Measurements from ENCODE around the gene DOCK9. TPM values are rescaled to one million over a fixed set of nuclear protein-coding genes. Genes with fewer than 3 reads are reported as not detected.

DOCK9 gene
- total and polyA plus RNA-seq, 2 experiments from 2014 or later = 16.4 to 38.9 TPM

- H2AFZ ChIP-seq = no peak overlapping the region
- no peaks in the 10 kb centered on the region for H4K20me1 ChIP-seq (ENCODE audit: insufficient read depth, poor library complexity, severe bottlenecking)
- H3K27ac ChIP-seq = no peak overlapping the region
- no peaks in the 10 kb centered on the region for H3K27me3 ChIP-seq
- TF ChIP-seq CTCF (IDR thresholded peaks at IDR 0.05; ENCODE audit: poor library complexity) (no peak), EZH2phosphoT487 (IDR thresholded peaks at IDR 0.05; ENCODE audit: low read depth, severe bottlenecking, unreplicated experiment) (no peak), EZH2 (IDR thresholded peaks at IDR 0.05; ENCODE audit: borderline replicate concordance) (no peak)
- no peaks in the 10 kb centered on the region for H3K9me3 ChIP-seq (ENCODE audit: low read depth)
- peaks cover 2% of the 10 kb centered on the region for H3K4me1 ChIP-seq (ENCODE audit: insufficient read depth)
- H3K36me3 ChIP-seq (replicated peaks; ENCODE audit: insufficient read depth, low read depth) = no peaks in the 10 kb centered on the region
- H3K9me2 ChIP-seq (replicated peaks; ENCODE audit: insufficient read depth) = no peaks in the 10 kb centered on the region
- H3K4me2 ChIP-seq = no peak overlapping the region
- DNase-seq (ENCODE audit: low spot score) = no peak
- WGBS (ENCODE audit: low lambda C conversion rate, missing lambda C conversion rate) = 66% methylated on average over 3 of the region's 3 CpGs
- no peaks in the 10 kb centered on the region for H3K79me2 ChIP-seq
- H3K4me3 ChIP-seq = no peak overlapping the region
Observed at GRCh38 chr13:98835156-98835555, 142.7 kb downstream of the DOCK9 start.

DNA sequence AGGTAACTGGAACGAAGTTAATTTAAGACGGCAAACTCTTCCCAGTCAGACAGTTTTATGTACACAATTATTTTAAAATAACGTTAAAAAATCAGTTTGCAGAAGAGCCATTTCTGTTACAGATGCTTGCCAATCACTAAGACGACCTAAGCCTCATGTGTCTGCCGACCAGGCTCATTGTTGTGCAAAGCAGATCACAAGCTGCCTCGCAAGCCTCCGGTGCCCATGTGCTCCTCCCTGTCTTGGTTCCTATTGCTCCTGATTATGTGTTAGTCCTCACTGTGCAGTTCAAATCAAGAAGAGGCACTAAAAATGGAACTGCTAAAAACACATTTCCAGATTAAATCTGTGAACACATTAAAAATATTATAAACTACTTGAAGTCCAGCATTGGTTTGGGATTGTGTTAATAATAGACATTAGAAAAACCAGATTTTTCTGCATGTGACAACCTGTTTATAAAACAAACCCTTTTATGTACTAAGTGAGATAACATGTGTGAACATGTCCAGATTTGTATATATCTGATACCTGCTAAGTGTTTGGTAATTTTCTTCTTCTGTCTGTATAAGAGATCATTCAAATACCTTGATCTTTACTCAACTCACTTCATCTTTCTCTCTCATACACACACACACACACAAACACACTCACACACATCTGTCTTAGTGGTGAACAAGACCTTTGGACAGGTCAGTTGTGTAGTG is 143.5 kb downstream of the DOCK9 start:
- Histone ChIP-seq H3K4me3 (no peak overlapping the region), H3K27ac (no peak overlapping the region), H2AFZ (no peak overlapping the region), H4K20me1 (ENCODE audit: insufficient read depth, poor library complexity, severe bottlenecking) (no peaks in the 10 kb centered on the region), H3K36me3 (replicated peaks; ENCODE audit: insufficient read depth, low read depth) (no peaks in the 10 kb centered on the region), H3K4me1 (ENCODE audit: insufficient read depth) (no peaks in the 10 kb centered on the region), H3K9me2 (replicated peaks; ENCODE audit: insufficient read depth) (no peaks in the 10 kb centered on the region), H3K27me3 (no peaks in the 10 kb centered on the region), H3K79me2 (no peaks in the 10 kb centered on the region), H3K4me2 (no peak overlapping the region), H3K9me3 (ENCODE audit: low read depth) (no peaks in the 10 kb centered on the region)
- TF ChIP-seq EZH2 (IDR thresholded peaks at IDR 0.05; ENCODE audit: borderline replicate concordance) = no peak
- TF ChIP-seq CTCF (IDR thresholded peaks at IDR 0.05; ENCODE audit: poor library complexity) = no peak
- TF ChIP-seq EZH2phosphoT487 (IDR thresholded peaks at IDR 0.05; ENCODE audit: low read depth, severe bottlenecking, unreplicated experiment) = no peak
- DNase-seq (ENCODE audit: low spot score) = no peak
- WGBS (ENCODE audit: low lambda C conversion rate, missing lambda C conversion rate) = 66% methylated on average over 7 of the region's 7 CpGs

DNA sequence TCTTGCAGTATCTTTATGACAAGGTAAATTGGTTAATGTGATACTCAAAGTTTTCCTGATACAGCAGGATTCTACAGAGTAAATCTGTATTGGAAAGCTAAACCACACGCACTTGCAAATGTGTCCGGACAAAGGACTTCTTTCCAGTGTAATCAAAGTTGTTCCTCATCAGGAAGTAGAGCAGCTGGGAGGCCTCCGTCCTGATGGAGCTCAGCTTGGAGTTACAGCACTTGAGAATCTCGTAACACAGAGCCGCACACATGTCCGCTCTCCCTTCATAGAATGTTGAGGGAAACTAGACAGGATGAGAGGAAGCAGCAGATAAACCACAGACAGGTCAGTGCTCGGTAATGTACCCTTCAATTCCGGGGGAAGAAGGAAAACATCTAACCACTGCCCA is 146.6 kb downstream of the DOCK9 start:
- H3K9me3 ChIP-seq (ENCODE audit: low read depth) = no peaks in the 10 kb centered on the region
- no peaks in the 10 kb centered on the region for H3K27me3 ChIP-seq
- no peak for DNase-seq (ENCODE audit: low spot score)
- H3K9me2 ChIP-seq (replicated peaks; ENCODE audit: insufficient read depth) = no peaks in the 10 kb centered on the region
- H3K4me2 ChIP-seq = no peak overlapping the region
- H3K36me3 ChIP-seq (replicated peaks; ENCODE audit: insufficient read depth, low read depth) = no peaks in the 10 kb centered on the region
- no peaks in the 10 kb centered on the region for H3K79me2 ChIP-seq
- TF ChIP-seq EZH2 (IDR thresholded peaks at IDR 0.05; ENCODE audit: borderline replicate concordance) (no peak), EZH2phosphoT487 (IDR thresholded peaks at IDR 0.05; ENCODE audit: low read depth, severe bottlenecking, unreplicated experiment) (no peak), CTCF (IDR thresholded peaks at IDR 0.05; ENCODE audit: poor library complexity) (no peak)
- H3K4me1 ChIP-seq (ENCODE audit: insufficient read depth) = no peaks in the 10 kb centered on the region
- no peaks in the 10 kb centered on the region for H4K20me1 ChIP-seq (ENCODE audit: insufficient read depth, poor library complexity, severe bottlenecking)
- no peak overlapping the region for H3K4me3 ChIP-seq
- H2AFZ ChIP-seq = no peak overlapping the region
- 80% methylated on average over 8 of the region's 8 CpGs for WGBS (ENCODE audit: low lambda C conversion rate, missing lambda C conversion rate)
- no peak overlapping the region for H3K27ac ChIP-seq

Data from hepatocyte (in vitro differentiated cells).